Effector memory CD4-positive, alpha-beta T cell (primary cell): ENCODE measurements around the gene LNX2.
A peak's percentile ranks its signal among the peaks of the same experiment; 100 is the strongest.

Source experiments
- DNase-seq, 3 donors: peaks; one replicate each; pipeline ENCODE4 v3.0.0-alpha.2; 2020
- H3K27ac ChIP-seq: 2 replicates; pipeline ENCODE4 v1.7.0; 2013; ENCODE audit warnings: mild to moderate bottlenecking, low read length, moderate library complexity; ENCODE audit not compliant: insufficient read depth, poor library complexity, severe bottlenecking
- H3K27me3 ChIP-seq: replicated peaks from 2 replicates; pipeline ENCODE4 v1.7.0; 2013; ENCODE audit warnings: mild to moderate bottlenecking, low read length; ENCODE audit not compliant: insufficient read depth, control insufficient read depth, poor library complexity, severe bottlenecking
- H3K36me3 ChIP-seq: 2 replicates; pipeline ENCODE4 v1.7.0; 2013; ENCODE audit warnings: mild to moderate bottlenecking, low read length, moderate library complexity; ENCODE audit not compliant: control insufficient read depth, insufficient read depth
- H3K4me1 ChIP-seq: 2 replicates; pipeline ENCODE4 v1.7.0; 2013; ENCODE audit warnings: low read length, mild to moderate bottlenecking; ENCODE audit not compliant: control insufficient read depth, insufficient read depth, poor library complexity, severe bottlenecking
- H3K4me3 ChIP-seq: 2 replicates; pipeline ENCODE4 v1.7.0; 2013; ENCODE audit warnings: low read length, low read depth, mild to moderate bottlenecking; ENCODE audit not compliant: insufficient read depth, poor library complexity, severe bottlenecking
- H3K9me3 ChIP-seq: 2 replicates; pipeline ENCODE4 v1.7.0; 2013; ENCODE audit warnings: mild to moderate bottlenecking, low read length, moderate library complexity; ENCODE audit not compliant: control insufficient read depth
- total RNA-seq, 3 donors: gene quantifications; one replicate each; lab custom pipeline; 2026; lab: John Stamatoyannopoulos, UW

Gene LNX2
- 13.8 to 20.7 (median 16.4) reads per million in 3 donors for total RNA-seq

DNA sequence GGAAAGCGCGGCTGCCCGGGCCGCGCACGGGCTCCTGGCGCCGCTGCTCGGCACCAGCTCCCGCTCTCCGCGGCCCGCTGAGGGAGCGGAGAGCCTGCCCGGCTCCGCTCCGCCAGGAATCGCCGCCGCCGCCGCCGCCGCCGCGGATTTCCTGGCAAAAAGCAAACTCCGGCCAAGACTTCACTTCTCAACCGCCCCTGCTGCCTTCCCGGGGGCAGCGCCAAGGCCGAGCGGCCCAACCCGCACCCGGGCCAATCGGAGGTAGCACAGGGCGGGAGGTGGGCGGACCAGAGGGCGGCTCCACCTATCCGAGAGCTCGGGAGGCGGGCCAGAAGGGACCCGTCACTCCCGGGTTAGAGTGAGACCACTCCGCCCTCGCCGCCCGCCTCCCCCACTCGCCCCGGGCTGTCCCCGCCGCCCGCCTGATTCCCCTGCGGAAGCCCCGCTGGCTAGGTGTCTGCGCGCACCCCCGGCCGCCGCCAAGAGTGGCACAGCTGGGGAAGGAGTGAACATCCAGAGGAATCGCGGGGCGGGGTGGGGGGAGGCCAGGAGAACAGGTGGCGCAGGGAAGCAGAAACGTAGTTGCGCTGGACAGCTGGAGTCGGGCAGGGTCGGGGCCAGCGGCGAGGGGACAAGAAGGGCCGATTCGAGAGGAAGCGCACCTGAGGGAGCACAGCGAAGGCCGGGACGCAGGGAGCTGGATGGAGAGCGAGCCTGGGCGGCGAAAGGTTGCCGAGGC lies at the start of gene LNX2:
Gene LNX2 (minus strand): TSS at position 153 of the 739 bp plus-strand sequence. CDS start 38,826 bp downstream, outside the sequence.
- H3K4me3 ChIP-seq = peak within 1 kb of the TSS; percentile 80
- peak; percentile 91 to 95 (median 94) for DNase-seq
- H3K27ac ChIP-seq = peak within 1 kb of the TSS; percentile 94
- peaks cover 3% of the 10 kb centered on the region for H3K36me3 ChIP-seq
- no peaks in the 10 kb centered on the region for H3K27me3 ChIP-seq
- H3K4me1 ChIP-seq = peaks cover 16% of the 10 kb centered on the region
- H3K9me3 ChIP-seq = no peaks in the 10 kb centered on the region

DNA sequence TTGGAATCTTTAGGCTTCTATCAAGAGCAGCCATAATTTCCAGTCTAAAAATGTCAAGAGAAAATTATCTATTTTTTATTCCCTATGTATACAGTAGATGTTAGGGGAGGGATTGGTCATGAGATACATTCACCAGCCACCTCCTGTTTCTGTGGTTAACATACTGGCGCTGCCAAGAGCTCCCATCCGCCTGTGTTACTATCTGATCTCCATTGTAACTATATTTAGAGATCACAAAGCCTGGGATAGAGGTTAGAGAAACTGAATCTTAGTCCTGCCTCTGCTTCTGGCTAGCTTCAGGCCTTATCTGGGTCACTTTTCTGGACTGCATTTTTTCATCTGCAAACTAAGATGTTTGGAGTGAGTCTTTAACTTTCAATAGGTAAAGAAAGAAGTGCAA lies 47.6 kb upstream of the LNX2 start:
- no peak overlapping the region for H3K4me3 ChIP-seq

DNA sequence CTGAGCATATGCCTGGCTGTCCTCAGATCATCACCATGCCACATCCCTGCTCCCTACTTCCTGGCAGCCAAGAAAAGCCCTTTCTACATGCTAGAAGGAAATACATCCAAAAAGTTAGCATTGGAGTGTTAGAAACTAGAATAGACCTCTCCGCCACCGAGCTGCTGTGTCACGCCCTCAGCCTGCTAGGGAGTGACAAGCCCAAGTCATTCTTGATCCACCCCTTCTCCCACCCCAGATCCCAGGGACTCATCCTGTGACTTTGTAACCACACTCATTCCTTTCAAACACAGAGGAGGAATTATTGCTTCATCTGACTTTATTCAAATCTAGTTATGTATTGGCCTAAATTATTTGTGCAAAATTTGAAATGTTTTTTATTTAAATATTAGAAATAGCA lies 46.6 kb upstream of the LNX2 start:
- Histone ChIP-seq H3K36me3 (peaks cover 9% of the 10 kb centered on the region), H3K9me3 (no peaks in the 10 kb centered on the region), H3K4me1 (no peaks in the 10 kb centered on the region), H3K27me3 (no peaks in the 10 kb centered on the region), H3K27ac (no peak overlapping the region), H3K4me3 (no peak overlapping the region)
- DNase-seq = no peak

More for the DNA sequence above, 47.6 kb upstream of the LNX2 start:
- Histone ChIP-seq H3K4me1 (no peaks in the 10 kb centered on the region), H3K27me3 (no peaks in the 10 kb centered on the region), H3K27ac (no peak overlapping the region), H3K9me3 (no peaks in the 10 kb centered on the region), H3K36me3 (peaks cover 9% of the 10 kb centered on the region)
- no peak for DNase-seq

DNA sequence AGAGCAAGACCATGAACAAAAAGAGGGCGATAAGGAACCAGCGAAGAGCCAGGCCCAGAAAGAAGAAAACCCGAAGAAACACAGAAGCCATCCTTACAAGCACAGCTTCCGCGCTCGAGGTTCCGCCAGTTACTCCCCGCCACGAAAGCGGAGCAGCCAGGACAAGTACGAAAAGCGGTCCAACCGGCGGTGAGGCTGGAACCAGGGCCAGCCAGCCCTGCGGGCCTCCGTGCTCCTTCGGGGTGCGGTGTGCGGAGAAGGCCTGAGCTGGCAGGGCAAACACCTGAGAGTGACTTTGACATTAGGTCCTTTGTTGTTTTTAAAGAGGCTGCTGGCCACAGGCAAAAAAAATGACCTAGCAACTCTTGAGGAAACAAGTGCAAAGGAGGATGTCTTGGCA lies 45.4 kb upstream of the LNX2 start:
- Histone ChIP-seq H3K4me3 (no peak overlapping the region), H3K9me3 (no peaks in the 10 kb centered on the region), H3K4me1 (no peaks in the 10 kb centered on the region), H3K36me3 (peaks cover 9% of the 10 kb centered on the region), H3K27ac (no peak overlapping the region), H3K27me3 (no peaks in the 10 kb centered on the region)
- no peak for DNase-seq

DNA sequence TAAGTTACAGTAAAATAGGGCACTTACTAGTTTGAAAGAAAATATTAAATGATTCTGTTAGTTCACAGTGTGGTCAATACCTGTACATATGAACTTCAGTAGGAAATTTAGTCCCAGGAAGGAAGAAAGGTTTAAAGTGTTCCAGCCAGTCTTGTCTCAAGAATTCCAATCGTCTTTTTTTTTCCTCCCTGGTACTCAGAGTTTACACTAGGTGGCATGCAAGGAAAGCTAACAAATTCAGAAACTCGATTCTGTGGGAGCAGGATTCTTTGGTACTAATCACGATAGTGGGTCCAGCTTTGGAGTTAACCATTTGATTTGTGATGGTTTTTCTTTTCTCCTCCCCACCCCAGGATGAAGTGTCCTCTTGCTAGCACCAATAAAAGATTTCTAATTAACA lies 45.0 kb upstream of the LNX2 start:
- Histone ChIP-seq H3K36me3 (peaks cover 9% of the 10 kb centered on the region), H3K4me3 (no peak overlapping the region), H3K27ac (no peak overlapping the region), H3K4me1 (no peaks in the 10 kb centered on the region), H3K27me3 (no peaks in the 10 kb centered on the region), H3K9me3 (no peaks in the 10 kb centered on the region)
- DNase-seq = no peak

DNA sequence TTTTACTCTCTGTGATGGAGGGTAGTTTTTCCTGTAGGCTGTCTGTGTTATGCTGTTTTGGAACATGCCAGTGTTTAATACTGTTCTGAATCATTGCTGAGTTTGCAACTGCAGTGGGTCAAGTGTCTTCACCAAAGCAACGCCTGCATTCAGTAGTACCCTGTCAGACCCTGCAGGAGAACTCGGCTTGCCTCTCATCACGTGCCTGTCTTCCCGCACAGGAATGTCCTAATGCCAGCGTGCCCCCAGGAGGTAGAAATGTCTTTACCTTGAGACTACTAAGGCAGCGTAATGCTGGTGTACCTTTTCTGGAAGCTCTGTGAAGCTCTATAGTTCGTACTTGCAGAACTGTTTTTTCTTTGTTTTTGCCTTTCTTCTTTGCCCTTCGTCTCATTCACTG lies 43.6 kb upstream of the LNX2 start:
- no peak for DNase-seq
- Histone ChIP-seq H3K9me3 (no peaks in the 10 kb centered on the region), H3K4me3 (no peak overlapping the region), H3K36me3 (peaks cover 9% of the 10 kb centered on the region), H3K4me1 (no peaks in the 10 kb centered on the region), H3K27me3 (no peaks in the 10 kb centered on the region), H3K27ac (no peak overlapping the region)

DNA sequence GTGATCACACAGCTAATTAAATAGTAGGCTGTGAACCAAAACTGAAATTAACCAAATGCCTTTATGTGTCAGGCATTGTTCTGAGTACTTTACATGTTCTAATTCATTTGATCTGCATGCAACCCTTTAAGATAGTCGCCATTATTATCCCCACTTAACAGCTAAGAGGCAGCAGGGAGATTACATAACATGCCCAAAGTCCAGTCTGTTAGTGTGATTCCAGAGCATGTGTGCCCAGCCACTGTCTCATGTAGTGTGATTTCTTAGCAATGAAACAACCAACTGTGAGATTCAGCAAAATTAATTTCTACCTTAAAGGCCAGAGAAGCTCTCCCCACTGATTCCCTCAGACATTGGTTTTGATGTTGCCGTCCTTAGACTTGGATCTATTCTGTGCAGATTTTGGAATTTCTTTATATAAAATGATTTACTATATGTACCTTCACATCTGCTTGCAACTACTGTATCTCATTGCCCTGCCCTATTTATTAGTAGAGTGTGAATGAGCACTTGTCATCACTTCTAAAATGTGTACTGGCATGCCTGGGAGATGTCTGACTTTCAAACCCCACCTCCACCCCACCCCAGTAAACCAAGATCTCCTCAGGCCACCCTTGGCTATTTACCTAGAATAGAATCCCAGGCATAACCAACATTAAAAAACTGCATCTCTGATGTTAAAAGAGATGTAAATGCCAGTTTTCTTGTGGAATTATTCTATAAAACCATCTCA lies 42.6 kb upstream of the LNX2 start:
- Histone ChIP-seq H3K4me3 (no peak overlapping the region), H3K4me1 (no peaks in the 10 kb centered on the region), H3K36me3 (peaks cover 10% of the 10 kb centered on the region), H3K27me3 (no peaks in the 10 kb centered on the region), H3K27ac (no peak overlapping the region), H3K9me3 (no peaks in the 10 kb centered on the region)
- DNase-seq = no peak

DNA sequence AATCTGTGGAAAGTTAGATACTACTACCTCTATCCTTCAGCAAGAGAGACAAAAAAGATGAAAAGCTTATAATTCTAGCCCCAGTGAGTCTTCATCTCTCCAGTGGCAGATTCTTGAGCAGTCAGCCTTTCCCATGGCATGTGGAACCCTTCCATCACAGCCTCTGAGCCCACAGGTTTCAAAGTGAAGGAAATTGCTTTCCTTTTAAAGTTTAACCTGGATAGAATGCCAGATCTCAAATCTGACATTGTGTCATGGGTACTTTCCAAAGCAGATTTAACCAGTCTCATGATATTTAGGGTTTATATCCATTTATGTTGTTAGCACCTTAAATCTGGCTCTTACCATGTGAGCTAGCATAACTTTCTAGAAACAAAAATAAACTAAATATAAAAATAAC lies 40.7 kb upstream of the LNX2 start:
- no peak overlapping the region for H3K27ac ChIP-seq
- H3K36me3 ChIP-seq = peaks cover 9% of the 10 kb centered on the region
- H3K9me3 ChIP-seq = no peaks in the 10 kb centered on the region

DNA sequence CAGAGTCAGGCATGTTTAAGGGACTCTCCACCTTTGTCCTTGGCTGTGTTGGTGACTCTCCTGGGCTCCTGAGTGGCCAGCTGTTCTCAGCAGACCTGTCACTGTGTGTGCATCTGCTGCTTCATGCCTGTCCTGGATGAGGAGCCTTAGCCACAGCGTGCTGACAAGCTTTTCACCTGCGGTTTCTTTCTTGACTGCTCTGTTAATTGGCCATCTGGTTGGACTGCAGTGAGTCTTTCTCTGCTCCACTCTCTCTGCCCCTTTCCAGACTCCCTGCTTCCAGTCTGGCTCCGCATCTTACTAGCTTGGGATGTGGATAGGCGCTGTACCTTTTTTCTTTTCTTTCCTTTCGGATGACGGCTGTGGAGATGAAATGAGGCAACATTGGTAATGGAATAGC lies 40.2 kb upstream of the LNX2 start:
- Histone ChIP-seq H3K9me3 (no peaks in the 10 kb centered on the region), H3K27me3 (no peaks in the 10 kb centered on the region)

More for the DNA sequence above, 40.7 kb upstream of the LNX2 start:
- H3K4me1 ChIP-seq = no peaks in the 10 kb centered on the region
- no peak overlapping the region for H3K4me3 ChIP-seq
- no peaks in the 10 kb centered on the region for H3K27me3 ChIP-seq
- no peak for DNase-seq

More for the DNA sequence above, 40.2 kb upstream of the LNX2 start:
- H3K4me3 ChIP-seq = no peak overlapping the region
- H3K36me3 ChIP-seq = peaks cover 7% of the 10 kb centered on the region
- H3K4me1 ChIP-seq = no peaks in the 10 kb centered on the region
- no peak for DNase-seq
- H3K27ac ChIP-seq = no peak overlapping the region
